Fibroblast of upper back skin (primary cell): ENCODE measurements around the gene ZFAND3.

Experiments used
- DNase-seq: peaks from one replicate; pipeline ENCODE4 v3.0.0-alpha.2; 2013

The ZFAND3 gene, protein sequence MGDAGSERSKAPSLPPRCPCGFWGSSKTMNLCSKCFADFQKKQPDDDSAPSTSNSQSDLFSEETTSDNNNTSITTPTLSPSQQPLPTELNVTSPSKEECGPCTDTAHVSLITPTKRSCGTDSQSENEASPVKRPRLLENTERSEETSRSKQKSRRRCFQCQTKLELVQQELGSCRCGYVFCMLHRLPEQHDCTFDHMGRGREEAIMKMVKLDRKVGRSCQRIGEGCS

DNA sequence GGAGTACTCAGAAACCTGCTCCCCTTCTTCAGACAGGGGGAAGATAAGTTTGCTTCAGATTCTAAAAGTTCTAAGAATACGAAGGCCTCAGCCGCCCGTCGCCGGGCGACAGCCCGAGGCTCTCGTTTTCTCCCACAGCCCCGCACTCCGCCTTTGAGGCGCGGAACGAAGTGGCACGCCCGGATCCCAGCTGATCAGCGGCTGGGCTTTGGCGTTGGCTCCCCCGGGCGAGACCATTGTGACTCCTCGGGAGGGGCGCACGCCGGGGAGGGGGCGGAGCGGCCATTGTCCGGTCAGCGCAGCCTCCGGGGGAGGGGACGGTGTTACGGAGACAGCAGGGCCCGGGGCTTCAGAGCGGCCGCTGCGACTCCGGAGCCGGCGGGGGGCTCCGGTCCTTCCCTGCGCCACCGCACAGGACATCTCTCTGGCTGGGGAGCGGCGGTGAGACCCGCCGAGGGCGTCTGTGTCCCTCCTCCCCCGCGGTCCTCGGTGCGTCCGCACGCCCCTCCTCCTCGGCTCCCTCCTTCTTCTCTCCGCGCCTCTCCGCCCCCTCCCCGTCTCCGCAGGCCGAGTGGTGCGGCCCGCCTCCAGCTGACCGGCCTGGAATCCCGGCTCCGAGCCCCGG lies at the start of gene ZFAND3:
ZFAND3 (plus strand) TSS at position 551 of the 625 bp plus-strand sequence. CDS start 219 bp downstream, outside the sequence.
- peak; percentile 97 for DNase-seq

DNA sequence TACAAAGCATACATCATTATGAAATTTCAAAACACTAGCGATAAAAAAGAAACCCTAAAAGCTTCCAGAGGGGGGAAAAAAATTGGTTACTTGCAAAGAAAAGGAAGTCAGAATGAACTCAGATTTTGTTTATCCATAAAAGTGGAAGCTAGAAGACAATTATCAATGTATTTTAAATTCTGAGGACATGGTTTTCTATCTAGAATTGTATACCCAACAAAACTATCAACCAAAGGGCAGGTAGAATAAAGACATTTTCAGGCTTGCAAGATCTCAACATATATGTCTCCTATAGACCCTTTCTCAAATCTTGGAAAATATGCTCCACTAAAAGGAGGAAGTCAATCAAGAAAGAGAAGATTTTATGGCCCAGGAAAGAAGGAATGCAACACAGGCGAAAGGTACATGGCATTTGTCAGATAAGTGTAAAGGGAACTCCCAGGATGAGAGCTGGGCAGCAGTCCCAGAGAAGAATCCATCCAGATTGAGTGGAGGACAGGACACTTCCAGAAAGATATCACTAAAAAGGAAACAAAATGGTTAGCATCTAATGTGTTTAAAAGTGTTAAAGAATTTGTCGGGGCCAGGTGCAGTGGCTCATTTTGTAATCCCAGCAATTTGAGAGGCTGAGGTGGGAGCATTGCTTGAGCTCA lies 45.4 kb upstream of the ZFAND3 start:
- DNase-seq, result no peak

DNA sequence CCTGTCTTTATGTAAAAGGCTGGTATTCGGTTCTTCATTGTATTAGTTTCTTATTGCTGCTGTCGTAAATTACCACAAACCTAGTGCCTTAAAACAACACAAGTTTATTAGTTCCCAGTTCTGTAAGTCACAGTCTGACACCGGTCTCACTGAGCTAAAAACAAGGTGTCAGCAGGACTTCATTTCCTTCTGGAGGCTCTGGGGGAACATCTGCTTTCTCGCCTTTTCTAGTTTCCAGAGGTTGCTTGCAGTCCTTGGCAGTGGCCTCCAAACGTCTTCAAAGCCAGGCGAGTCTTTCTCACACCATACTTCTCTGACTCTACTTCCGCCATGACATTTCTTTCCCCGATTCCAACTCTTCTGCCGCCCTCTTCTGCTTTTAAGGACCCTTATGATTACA lies 43.0 kb upstream of the ZFAND3 start:
- no peak for DNase-seq

DNA sequence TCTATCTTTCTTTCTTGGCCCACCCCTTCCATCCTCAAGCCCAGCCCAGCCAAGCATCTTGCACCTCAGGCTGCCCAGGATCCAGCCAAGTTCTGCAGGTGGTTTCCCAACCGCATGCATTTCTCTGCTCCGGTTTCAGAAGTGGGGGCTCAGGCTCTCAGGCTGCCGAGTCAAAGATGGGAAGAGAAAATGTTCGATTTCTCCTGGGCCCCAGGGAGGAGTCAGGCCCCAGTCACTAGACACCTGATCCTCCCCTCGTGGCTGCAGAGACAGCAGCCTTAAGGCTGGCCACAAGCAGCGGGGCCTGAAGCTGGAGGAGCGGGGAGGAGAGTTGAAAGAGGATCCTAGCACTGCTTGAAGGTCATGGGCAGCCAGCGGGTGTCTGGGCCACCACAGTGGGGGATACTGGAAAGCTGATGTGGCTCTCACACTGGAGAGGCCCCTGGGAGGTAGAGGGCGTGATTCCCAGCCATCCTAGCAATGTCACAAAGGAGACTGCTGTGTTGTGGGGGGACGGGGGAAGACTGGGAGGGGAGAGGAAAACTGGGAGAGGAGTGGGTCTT lies 42.2 kb upstream of the ZFAND3 start:
- no peak for DNase-seq

DNA sequence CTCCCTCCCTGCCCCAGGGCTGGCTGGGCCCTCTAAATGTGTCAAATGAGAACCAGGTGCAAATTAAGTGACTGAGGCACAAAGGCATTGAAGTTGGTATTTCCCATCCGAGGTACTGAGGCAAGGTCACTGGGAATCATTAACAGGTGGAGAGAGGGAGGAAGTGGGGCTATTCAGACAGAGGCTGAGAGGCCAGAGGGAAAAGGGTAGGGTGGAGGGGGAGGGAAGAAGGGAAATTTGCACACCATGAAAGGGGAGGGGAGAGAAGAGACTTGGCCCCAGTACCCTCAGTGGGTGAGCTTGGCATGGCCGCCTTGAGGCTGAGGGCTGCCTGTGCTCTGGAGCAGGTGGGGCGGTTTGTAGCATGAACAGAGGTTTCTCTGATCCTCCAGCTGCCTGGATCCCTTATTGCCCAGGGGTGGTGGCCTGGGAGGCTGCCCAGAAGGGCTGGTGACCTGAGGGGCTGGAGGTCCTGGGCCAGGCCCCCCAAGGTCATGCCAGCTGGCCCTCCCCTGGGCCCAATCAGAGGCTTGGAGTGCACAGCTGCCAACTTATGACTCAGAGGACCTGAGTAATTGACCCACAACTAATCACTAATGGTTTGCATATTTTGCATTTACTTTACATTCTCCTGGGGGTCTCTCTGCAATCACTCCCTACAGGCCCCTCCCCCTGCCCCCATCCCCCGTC lies 40.3 kb upstream of the ZFAND3 start:
- peak; percentile 20 for DNase-seq

DNA sequence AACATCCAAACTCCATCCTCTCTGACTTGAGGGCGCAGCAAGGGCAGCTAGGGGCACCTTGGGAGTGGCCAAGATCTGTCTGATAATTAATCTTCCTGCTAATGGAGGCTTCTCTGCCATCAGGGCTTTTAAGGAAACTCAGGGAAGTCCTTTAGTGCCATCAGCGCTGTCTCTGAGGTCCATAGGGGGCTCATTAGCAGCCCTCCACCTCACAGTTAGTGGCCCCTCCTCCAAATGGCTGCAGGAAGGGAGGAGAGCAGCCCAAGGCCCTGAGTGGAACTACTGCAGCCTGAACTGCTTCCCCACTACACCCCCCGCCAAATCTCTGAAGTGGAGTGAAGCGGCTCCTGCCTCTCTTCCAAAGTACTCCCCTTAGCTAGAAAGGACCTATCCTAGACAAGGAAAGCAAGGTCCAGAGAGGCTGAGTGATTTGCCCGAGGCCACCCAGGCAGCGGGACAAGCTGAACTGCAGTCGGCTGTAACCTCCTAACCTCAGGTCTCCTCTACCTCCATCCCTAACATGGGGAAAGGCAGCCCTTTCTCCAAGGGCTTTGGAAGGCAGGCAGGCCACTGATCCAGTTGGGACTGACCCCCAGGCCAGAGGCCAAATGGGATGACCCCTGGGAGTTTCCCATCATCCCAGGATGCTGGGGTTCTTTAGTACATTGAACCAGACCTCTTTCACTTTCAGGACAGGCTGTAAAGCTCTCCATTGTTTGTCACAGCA lies 39.5 kb upstream of the ZFAND3 start:
- no peak for DNase-seq

DNA sequence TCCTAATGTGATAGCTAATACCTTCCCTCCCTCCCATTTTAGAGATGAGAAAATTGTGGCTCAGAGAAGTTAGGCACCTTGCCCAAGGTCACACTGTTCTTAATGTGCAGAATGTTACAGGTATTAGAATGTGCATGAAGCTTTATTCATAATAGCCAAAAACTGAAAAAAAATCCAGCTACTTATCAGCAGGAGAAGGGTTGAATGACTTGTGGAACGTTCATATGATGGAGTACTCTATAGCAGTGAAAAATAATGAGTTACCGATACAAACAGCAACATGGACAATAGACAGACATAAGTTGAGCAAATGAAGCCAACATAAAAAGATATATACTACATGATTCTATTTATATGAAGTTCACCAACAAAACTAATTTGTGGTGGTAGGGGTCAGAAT lies 37.7 kb upstream of the ZFAND3 start:
- DNase-seq, result no peak

DNA sequence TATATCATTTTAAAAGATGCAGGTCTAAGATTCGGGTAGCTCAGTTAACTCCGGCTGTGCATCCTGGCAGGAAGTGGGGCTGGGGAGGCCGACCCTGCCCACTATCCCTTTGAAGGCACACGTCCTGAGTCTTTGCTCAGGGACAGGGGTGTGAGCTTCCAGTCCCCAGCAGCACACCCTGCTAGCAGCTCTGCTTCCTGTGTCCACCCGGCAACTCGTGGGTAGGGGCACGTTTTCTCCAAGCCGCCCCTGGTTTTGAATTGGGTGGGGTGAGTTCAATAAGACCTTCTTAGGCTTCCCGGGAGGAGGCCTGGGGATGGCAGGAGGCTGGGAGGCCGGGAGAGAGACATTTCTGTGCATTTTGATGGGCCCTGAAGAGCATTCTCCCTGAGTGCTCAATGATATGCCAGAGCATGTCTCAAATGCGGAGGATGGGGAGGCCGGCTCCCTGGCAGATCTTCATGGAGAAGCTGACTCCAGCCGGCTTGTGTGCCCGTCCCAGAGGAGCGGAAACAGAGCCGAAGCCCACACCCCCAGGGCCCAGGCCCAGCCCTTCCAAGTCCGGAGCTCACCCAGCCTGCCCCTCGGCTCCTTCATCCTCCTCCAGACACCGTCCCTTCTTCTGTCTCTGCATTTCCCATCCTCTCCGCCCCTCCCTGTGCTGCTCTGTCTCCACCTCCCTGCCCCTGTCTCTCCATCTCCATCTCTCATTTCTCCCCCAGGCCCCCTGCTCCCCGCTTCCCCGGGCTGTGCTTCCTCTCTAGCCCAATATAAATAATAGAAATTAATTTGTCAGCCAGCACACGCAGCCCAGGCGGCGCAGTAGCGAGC lies 36.3 kb upstream of the ZFAND3 start:
- peak; percentile 59 for DNase-seq

DNA sequence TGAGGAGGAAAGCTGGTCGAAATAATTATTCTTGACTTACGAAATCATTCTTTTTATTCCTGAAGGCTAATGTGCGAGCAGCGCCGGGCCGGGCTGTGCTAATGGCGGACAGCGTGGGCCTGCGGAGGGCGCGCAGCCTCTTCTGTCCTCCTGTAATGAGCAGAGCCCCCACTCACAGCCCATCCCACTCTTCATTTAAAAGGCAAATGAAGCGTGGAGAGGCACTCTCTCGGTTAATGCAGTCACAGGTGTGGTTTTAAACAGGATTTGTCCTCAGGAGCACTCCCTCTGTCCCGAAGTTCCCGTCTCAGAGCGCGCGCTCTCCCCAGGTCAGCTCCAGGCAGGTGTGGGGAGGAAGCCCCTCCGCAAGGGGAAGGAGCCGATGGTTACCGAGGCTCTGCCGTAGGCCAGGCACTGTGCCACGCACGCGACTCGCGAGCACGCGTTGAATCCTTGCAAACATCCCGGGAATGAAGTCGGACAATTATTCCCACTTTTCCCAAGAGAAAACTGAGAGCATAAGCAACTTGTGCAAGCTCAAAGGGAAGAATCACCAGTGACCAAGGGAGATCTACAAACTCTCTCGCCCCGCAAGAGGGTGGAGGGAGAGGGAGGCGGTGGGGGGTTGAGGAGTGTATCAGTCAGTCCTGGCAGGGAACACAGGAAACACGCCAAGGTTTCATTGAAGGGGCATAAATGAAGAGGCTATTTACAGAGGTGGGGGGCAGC lies 35.5 kb upstream of the ZFAND3 start:
- peak; percentile 45 for DNase-seq

DNA sequence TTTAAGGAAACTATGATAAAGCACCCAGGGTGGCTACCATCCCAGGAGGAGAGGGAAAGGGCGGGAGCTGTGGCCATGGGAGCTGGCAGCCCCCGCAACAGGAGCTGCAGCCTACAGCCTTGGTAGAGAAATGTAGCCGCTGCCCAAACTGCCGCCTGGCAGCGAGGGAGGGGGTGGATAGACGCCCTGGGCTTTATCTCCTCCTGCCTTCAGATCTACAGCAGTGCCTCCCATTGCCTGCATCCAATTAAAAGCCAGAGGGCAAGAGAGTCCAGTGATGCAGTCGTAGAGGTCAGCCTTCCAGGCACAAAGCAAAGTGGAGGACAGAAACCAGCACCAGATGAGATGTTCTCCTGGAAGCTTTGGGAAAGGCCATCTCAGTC lies 35.0 kb upstream of the ZFAND3 start:
- no peak for DNase-seq

DNA sequence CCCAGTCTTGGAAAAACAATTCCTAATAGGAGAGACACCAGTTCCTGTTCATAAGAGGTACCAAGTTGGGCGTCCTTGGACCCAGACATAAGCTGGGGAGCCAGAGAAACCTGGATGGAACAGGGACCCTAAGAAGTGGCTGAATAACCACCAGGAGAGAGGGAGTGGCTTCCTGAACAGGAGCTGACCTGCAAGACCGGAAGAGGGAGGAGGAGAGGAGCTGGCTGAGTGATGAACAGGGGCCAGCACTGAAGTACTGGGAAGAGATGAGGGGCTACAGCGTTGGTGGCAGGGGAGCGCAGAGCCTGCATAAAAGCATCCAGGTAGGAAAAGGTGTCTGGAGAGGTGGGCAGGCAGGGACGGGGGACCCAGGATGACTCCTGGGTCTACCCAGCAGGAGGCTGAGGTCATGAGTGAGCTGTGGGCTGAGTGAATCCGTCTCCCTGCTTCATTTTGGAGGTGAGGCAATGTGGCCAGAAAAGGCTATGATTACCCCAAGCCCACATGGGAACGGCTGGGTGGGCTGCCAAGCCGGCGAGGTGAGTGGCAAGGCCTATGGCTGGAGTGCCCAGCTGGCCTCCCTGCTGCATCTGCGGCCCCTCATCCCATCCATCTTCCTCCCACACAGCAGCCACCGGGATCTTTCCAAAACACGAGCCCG lies 34.4 kb upstream of the ZFAND3 start:
- DNase-seq, result no peak

DNA sequence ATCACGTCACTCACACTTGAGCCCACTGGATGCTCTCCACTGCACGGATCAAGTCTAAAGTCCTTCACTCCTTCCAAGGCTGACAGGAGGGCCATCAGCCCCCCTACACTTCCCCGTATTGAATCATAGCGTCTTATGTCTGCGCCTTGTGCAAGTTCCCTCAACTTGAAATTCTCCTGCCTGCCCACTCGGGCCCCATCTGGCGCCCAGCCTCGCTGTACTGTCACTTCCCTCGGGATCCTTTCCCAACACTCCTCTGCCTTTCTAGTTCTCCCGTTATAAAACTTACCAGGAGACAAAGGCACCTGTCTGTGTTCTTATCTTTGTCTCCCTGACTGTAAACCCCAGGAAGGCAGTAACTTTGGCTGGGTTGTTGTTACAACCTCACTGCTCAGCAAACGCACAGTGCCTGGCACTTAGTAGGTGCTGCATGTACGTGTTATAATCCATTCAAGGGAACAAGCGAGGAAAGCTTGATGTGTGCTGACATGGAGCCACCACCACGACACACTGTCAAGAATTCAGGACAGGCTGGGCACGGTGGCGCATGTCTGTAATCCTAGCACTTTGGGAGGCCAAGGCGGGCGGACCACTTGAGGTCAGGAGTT lies 33.8 kb upstream of the ZFAND3 start:
- no peak for DNase-seq

DNA sequence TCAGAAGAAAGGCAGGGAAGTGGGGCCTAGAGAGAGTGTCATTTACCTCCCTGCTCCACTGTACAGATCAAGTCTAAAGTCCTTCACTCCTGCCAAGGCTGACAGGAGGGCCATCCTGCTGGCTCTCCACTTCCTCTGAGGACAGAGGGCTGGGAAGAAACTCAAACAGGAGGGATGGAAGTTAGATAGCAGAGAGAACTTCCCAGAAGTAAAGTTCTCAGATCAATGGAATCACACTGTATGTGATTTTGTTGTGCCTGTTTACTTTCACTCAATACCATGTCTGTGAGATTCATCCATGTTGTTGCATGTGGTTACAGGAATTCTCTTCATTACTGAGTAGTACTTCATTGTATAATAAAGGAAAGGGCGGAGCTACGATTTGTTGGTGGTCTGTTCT lies 32.3 kb upstream of the ZFAND3 start:
- DNase-seq, result no peak

DNA sequence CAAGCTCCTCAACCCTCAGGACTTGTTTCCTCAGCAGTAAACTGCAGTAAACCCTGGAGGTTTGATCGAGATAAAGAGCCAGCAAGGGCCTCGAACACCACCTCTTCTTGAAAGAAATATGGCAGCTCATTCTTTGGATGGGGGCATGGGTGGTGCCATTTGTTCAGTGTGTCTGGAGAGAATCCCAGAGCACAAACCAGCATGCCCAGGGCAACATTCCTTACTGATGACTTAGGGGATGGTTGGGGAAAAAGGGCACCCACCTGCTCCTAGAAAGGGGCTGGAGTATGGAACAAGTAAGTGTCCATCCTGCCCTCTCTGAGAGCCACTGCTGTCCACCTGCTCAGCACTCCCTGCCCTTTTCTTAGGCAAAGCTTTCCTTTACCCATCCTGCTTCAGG lies 31.3 kb upstream of the ZFAND3 start:
- DNase-seq, result no peak

DNA sequence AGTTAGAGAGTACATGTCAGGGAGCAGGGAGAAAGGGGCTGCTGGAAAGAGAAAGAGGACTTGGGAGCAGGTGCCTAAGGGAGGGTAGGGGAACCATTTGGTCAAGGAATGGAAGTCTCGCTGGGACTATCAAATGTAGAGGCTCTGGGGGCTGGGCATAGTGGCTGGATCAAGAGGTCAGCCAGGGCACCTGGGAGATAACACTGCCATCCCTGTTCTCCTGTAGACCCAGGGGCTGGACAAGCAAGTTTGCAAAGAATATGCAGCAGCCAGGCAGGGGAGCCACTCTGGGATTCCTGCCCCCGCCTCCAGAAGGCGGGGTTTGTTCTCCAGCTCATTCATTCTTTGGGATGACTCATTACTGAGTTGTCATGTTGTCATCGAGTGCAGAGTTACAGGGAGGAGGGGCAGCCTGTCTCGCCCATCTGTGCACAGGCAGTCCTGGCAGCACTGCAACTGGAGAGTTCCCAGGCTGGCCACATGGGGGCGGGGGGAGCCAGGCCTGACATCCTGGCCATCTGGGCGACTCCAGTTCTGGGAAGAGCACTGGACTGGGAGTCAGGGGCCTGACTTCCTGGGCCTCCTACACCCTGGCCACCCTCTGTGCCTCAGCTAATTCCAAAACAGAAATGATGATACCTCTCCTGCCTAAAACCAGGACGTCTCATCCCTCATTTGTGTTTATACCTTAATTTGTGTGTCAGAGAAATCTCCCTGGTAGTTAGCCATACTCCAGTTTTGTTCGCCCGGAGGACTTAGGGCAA lies 28.2 kb upstream of the ZFAND3 start:
- peak; percentile 98 for DNase-seq

DNA sequence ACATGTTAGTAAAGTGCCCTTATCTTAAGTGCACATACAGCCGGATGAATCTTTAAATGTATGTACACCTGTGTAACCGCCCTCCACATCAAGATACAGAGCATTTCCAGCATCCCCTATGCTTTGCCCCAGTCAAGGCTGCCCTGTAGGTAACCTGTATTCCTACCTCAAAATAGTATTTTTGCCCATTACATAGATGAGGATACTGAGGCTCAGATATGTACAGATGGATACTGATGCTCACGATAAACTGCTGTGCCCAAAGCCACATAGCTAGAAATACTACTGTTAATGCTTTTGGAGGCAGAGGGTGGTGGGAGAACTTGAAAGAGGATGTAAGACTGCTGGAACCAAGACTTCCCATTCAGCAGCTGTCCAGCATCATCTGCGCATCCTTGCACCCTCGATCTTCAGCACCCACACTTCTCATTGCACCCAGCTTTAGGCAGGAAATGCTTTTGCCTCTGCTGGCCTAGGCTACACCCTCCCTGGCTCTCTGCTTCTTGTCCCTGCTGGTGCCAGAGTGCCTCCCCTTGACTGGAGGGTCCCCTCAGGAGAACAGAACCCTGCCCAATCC lies 27.0 kb upstream of the ZFAND3 start:
- no peak for DNase-seq

DNA sequence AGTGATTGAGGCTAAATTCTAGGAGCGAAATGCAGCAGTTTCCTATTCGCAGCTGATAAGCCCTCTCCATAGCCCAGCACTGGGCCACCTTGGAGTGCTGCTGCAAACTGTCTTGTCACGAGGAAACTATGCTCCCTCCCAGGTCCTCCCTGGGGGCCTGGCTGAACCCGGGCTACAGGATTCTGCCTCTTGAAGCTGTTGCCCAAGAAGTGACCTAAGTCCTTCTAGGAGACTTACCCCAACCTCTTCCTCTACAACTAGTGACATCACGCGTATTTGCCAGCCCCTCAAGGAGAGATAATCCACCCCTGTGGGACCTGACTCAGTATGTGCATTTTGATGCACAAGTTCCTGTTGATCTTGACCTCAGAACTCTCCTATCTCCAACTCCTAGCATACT lies 26.5 kb upstream of the ZFAND3 start:
- no peak for DNase-seq

DNA sequence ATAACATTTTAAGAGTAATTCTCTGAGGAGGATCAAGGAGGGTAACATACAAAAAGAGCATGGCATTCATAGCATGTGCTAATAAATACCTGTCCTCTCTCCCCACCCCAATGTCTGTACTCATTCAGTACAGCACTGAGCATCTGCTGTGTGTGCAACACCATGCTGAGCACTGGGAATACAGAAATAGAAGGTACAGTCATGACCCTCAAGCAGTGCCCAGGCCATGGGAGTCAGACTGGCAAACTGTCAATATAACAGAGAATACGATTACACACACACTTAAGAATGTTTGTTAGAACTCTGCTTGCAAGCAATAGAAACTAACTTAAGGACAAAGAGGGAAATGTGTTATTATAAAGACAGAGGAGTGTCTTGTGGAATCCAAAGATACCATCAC lies 24.7 kb upstream of the ZFAND3 start:
- peak; percentile 27 for DNase-seq
